ENCODE results near the gene SLC38A8. TPM values are rescaled to one million over a fixed set of nuclear protein-coding genes. Genes with fewer than 3 reads are reported as not detected.

The SLC38A8 gene
- total RNA-seq, 1 donor, result not detected

DNA sequence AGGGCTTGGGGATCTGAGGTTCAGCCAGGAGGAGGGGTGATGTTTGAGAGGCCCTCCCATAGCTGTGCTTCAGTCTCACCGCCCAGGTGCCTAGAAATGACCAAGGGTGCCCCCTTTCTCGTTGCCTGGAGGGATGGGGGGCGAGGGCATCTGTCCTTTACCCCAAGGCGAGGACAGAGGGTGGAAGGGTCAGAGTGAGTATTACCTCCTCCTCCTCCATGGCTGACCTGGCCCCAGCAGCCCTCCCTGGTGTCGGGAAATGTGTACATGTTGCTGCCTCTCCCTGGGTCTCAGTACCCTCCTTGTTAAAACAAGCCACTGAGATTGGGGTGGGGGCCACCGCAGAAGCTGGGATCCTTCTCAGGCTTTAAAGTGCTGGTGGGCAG, 72.2 kb downstream of the SLC38A8 start:
- DNase-seq (ENCODE audit: low read depth), result no peak
- H3K4me3 ChIP-seq (ENCODE audit: low read depth, low read length), result no peak overlapping the region
- no peak for TF ChIP-seq CTCF (IDR thresholded peaks at IDR 0.05; ENCODE audit: insufficient read depth, low read length)

GRCh38 chr16:83969771-83970429, 72.7 kb downstream of the SLC38A8 start:
- DNase-seq (ENCODE audit: low read depth), result no peak
- no peak for TF ChIP-seq CTCF (IDR thresholded peaks at IDR 0.05; ENCODE audit: insufficient read depth, low read length)

GRCh38 chr16:83968891-83969649, 73.5 kb downstream of the SLC38A8 start:
- TF ChIP-seq CTCF (IDR thresholded peaks at IDR 0.05; ENCODE audit: insufficient read depth, low read length), result no peak
- DNase-seq (ENCODE audit: low read depth), result no peak
- no peak overlapping the region for H3K4me3 ChIP-seq (ENCODE audit: low read depth, low read length)

More at GRCh38 chr16:83969771-83970429, 72.7 kb downstream of the SLC38A8 start:
- no peak overlapping the region for H3K4me3 ChIP-seq (ENCODE audit: low read depth, low read length)

GRCh38 chr16:83968306-83968851, 74.2 kb downstream of the SLC38A8 start:
- TF ChIP-seq CTCF (IDR thresholded peaks at IDR 0.05; ENCODE audit: insufficient read depth, low read length), result no peak
- H3K4me3 ChIP-seq (ENCODE audit: low read depth, low read length), result peak overlapping the region; percentile 48
- no peak for DNase-seq (ENCODE audit: low read depth)

DNA sequence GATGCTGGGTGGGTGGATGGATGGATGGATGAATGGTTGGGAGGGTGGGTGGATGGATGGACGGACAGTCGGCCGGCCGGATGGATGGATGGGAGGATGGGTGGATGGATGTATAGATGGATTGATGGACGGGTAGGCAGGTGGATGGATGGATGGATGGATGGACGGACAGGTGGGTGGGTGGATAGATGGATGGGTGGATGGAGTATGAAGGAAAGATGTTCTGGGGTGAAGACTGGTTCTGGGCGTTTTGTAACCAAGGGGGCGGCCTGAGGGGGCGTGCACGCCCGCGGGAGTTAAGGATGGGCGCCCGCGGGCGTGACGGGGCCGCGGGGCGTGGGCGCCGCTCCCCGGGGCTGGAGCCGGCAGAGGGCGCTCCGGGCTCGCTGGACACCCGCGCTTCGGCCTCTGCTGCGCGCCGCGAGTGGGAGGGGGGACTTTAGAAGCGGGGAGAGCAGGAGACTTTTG, 74.7 kb downstream of the SLC38A8 start, which contains the start of gene NECAB2:
Gene NECAB2, plus strand, starts transcription at position 407 of the 468 bp plus-strand sequence. CDS start 405 bp downstream, outside the sequence.
- H3K4me3 ChIP-seq (ENCODE audit: low read depth, low read length), result peak within 1 kb of the TSS; percentile 48
- peak; percentile 15 for DNase-seq (ENCODE audit: low read depth)
- TF ChIP-seq CTCF (IDR thresholded peaks at IDR 0.05; ENCODE audit: insufficient read depth, low read length), result peak; percentile 58

- DNase-seq (ENCODE audit: low read depth), result no peak
- no peak for TF ChIP-seq CTCF (IDR thresholded peaks at IDR 0.05; ENCODE audit: insufficient read depth, low read length)
Measured at GRCh38 chr16:83967091-83967490, 75.5 kb downstream of the SLC38A8 start.

More at GRCh38 chr16:83967091-83967490, 75.5 kb downstream of the SLC38A8 start:
- H3K4me3 ChIP-seq (ENCODE audit: low read depth, low read length), result no peak overlapping the region

Measured in fibroblast of the aortic adventitia (primary cell).